DMS79 treated with DMSO at 0.1 percent for 48 hours (cell line): ENCODE data around the gene FBN3.

Experiments
- DNase-seq: peaks from one replicate; lab custom pipeline; 2025; lab: John Stamatoyannopoulos, UW

Gene FBN3

DNA sequence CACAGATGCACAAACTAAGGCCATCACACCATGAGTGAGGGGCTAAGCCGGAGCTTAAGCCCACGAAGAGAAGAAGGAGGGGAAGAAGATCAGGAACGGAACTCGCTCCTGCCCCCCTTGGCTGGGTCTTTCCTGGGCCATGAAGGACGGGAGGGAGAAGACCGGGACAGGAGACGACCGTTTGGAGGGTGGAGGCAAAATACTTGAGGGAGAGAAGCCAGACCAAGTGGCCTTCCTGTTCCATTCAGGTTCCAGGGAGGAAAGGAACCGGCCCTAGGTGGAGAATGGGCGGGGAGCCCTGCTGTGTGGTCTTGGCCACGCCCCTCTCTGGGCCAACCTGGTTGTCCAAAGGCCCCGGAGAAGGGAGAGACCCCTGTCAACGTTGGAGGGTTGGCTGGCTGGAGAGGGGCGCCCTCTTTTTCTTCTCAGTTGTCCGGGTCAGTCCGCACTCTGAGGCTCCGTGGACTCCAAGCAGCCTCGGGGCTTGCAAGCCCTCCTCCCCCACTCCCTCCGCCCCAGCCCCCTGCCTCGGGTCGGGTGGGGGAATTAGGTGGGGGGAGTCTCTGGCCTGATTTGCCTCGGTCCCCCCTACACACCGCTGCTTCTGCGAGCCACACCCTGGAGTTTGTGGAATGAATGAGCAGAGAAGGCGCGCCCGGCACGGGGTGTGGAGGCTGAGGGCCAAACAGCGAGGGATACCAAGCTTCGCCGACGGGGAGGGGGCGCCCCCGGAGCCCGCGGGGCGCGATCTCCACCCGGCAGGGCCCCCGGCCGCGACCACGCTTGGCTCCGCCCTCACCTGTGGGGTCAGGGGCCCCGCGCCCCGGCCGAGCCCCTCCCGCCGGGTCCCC, 757 bp downstream of the FBN3 start:
- peak; percentile 73 for DNase-seq

DNA sequence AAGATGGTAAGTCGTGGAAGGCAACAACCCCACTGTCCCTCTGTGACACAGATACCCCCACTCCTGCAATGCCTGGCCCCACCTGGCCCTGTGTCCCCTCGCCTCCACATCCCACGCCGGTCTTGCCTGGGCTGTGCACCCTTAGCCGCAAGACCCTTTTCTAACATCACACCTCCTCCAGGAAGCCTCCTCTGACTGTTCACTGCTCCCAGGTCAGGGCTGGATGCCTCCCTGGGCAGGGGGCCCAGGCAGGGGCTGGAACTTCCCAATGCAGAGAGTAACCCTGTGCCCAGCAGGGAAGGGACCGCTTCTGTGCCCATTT, 1.3 kb downstream of the FBN3 start:
- DNase-seq = no peak

GRCh38 chr19:8147582-8147978, 1.8 kb downstream of the FBN3 start:
- peak; percentile 88 for DNase-seq

DNA sequence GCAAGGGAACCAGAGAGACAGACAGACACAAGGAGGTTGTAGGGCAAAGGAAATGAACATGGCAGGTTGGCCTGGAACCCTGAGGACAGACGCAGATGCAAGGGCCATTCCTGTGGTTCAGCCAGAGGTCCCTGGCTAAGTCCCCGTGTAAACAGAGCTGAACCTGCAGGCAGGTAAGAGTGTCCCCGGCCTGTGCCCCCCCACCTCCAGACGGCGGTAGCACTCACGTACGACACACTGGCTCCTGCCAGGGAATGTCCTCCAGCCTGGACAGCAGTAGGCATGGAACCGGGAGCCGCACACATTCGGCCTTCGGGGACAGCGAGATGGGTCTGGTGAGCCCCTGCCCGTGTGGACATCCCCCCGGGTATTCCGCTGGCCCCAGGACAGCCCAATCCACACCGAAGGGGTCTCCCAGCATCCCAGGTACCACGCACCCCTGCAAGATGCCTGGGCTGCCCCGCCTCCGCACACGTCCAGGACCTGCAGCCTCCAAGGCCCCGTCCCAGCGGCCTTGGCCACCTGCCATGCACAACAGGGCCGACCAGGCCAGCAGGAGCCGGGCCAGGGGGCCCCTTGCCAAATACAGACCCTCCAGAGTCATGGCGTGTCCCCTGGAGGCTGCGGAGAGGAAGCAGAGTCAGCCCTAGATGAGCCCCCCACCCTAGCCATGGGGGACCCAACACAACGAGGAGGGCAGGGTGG, 2.4 kb downstream of the FBN3 start:
- peak; percentile 88 for DNase-seq

DNA sequence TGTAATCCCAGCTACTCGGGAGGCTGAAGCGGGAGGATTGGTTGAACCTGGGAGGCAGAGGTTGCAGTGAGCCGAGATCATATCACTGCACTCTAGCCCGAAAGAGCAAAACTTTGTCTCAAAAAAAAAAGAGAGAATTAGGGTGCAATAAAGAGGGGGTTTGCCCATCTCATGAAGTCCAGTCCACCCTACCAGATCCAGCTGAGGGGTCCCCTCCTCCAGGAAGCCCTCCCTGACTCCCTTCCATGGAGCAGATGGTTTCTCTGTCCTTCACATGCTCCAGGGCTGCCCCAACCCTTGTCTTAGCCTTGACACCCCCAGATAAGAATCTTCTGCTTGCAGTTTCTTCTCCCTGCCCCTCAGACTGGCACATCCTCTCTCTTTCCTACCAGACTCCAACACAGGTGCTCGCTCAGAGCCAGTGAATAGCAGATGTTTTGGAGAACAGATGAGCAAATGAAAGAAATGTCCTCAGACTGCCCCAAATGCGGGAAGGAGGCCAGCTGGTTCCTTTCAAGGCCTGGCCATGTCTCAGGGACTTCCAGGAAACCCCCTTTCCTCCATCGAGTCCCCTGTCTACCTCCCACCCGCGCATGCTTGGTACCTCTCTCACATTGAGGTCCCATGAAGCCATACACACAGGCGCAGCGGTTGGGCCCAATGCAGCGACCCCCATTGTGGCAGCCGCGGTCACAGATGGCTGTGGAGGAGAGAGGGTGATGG, 5.0 kb downstream of the FBN3 start:
- no peak for DNase-seq

DNA sequence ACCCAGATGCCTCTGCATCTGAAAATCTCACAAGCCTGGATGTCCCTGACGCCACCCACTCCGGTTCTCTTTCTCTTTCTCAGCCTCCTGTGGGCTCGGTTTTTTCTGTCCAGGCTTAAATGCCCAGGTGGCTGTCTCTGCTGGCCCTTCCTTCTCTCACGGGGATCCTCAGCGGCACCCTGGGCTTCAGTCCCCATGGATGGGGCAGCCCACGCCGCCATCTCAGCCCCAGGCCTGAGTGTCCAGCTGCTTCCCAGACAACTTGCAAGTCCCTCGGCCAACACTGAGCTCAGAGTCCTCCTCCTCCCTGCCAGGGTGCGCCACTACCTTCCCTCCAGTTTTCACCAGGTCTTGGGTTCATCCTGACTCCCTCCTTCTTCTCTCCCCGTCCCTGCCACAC, 6.4 kb downstream of the FBN3 start:
- DNase-seq = no peak

DNA sequence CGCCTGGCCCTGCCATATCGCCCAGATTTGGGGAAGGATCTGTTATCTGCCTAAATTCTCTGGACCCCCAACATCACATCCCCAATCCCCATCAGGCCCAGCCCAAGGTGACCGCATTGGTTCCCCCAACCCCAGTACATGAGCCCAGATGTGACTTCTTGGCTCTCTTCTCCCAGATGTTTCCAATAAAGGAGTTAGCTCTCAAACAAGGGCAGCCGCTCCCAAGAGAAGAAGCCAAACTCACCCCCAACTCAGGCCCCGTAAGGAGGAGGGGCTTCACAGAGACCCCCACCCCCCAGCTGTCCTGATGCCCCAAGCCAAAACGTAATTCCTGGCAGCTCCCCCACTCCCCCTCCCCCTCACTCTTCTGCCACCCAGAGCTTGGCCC, 6.9 kb downstream of the FBN3 start:
- DNase-seq = no peak

DNA sequence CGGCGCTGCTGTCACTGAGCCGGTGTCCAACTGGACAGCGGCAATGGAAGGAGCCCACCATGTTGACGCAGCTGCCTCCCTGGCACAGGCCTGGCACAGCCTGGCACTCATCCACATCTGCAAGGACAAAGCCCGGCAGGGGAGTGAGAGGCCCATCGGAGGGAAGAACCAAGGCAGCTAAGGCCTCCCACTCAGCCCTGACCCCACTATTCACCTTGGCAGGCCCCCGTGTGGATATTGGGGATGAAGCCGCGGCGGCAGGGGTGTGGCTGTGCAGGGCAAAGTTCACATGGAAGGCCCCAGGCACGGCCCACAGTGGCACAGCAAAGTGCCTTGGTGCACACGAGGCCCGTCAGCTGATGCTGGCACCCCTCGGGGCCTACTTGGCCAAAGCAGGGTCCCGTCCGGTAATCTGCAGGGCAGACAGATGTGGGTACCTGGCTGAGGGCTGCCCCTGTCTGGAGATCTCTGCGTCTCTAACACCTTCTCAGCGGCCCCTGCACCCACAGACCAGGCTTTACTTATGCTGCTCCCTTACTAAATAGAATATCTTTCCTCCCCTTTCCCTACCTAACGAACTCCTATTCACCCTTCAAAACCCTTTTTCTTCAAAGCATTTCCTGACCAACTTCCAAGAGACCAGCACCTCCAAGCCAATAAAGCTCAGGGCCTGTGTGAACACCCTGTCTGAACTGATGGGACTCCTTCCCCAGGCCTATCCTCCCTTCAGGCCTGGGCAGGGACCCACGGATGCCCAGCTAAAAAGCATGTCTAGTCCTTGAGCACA, 7.5 kb downstream of the FBN3 start:
- no peak for DNase-seq

GRCh38 chr19:8138201-8138600, 11.2 kb downstream of the FBN3 start:
- DNase-seq = no peak

DNA sequence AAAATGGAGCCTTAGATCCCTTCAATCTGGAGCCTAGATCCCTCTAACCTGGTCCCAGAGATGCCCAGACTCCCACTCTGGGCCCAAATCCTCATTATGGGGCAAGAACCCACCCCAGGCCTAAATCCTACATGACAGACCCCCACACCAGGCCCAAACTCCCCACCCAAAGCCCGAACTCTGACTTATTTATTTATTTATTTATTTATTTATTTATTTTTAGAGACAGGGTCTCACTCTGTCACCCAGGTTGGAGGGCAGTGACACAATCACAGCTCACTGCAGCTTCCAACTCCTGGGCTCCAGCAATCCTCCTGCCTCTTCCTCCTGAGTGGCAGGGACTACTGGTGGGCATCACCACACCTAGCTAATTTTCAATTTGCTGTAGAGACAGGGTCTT, 12.0 kb downstream of the FBN3 start:
- no peak for DNase-seq

DNA sequence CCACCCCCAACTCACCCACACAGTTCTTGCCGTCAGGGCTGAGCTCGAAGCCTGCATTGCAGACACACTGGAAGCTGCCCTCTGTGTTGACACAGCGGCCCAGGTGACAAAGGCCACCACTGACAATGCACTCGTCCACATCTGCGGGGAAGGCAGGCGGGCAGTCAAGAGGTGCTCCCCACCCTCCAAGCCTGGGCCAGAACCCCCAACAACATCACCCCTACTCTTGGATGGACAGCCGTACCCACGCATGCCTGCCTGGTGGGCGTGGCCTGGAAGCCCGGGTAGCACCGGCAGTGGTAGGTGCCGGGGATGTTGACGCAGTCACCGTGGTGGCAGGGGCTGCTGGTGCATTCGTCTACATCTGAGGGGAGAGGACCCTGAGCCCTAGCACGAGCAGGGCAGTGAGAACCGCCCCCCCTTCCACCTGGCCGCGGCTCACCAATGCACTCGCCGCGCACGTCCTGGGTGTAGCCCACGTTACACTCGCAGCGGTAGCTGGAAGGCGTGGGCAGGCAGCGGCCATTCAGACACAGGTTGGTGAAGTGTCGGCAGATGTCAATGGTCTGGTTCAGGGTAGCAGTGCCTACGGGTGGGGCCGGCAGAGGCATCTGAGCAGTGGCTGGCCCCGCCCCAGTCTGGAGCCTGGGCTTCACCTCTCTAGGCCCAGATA, 13.3 kb downstream of the FBN3 start:
- no peak for DNase-seq

DNA sequence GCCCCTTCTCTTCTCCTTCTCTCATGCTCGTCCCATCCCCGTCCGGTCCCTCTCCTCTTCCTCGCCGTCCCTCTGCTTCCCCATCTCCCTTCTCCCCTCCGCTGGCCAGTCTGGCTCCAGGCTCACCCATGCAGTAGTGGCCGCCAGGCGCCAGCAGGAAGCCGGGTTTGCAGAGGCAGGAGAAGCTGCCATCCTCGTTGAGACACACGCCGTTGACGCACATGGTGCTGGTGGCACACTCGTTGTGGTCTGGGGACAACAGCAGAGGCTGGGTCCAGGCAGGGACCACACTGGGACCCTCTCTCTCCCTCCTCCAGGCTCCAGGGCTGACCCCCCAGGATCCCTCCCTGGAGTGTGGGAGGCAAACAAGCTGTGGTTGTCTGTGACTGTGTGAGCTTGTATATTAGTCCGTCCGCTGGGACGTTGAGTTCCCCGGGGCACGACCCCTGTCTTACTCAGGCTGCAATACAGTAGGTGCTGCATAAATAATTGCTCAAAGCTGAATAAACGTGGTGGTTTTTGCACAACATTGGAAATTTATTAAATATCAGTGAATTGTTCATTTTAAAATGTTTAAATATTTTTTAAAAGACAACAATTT, 16.4 kb downstream of the FBN3 start:
- DNase-seq = no peak

DNA sequence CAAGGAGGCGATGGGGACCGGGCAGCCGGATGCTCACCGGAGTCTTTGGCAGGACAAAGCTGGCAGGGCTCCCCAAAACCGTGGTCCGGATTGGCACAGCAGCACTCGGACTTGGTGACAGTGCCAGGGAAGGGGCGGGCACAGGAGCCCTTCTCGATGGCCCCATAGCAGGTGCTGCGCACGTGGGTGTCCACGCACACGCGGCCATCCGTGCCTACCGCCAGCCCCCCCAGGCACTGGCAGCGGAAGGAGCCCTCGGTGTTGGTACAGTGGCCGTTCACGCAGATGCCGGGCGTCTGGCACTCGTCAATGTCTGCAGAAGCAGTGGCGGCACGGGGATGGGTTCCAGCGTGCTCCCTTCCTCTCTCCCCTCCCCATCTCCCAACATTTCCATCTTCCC, 17.9 kb downstream of the FBN3 start:
- DNase-seq = no peak

DNA sequence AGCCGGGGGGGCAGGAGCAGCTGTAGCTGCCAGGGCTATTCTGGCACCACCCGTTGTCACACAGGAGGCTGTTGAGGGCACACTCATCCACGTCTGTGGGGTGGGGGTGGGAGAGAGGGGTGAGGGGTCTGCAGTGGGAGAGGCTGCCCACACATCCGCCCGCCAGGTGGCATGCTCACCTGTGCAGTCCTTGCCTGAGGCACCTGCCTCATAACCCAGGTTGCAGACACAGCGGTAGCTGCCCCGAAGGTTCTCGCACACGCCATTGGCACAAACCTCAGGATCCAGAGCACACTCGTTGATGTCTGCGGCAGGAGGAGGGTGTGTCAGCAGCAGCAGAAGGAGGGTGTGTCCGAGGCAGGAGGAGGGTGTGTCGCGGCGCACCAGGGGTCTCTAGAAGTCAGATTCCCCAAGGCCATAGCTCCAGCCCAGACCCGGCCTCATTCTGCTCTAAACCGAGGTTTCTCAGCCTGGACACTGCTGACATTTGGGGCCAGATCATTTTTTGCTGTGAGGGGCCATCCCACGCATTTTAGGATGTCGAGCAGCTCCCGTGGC, 20.3 kb downstream of the FBN3 start:
- DNase-seq = no peak

DNA sequence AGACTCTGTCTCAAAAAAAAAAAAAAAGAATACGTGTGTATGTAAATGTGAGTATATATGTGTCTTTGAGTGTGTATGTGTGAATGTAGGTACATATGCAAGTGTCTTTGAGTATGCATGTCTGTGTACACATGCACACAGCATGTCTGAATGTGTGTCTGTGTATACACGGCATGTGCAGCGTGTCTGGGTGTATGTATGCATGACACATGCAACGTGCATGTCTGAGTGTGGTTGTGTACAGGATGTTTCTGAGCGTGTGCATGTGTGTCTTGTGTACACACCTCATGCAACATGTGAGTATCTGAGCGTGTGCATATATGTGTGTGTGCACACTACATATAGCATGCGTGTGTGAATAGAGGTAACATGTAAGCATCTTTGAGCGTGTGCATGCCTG, 20.8 kb downstream of the FBN3 start:
- DNase-seq = no peak

- no peak for DNase-seq
Observed at GRCh38 chr19:8127311-8127710, 22.1 kb downstream of the FBN3 start.

GRCh38 chr19:8126511-8126910, 22.9 kb downstream of the FBN3 start:
- DNase-seq = no peak

DNA sequence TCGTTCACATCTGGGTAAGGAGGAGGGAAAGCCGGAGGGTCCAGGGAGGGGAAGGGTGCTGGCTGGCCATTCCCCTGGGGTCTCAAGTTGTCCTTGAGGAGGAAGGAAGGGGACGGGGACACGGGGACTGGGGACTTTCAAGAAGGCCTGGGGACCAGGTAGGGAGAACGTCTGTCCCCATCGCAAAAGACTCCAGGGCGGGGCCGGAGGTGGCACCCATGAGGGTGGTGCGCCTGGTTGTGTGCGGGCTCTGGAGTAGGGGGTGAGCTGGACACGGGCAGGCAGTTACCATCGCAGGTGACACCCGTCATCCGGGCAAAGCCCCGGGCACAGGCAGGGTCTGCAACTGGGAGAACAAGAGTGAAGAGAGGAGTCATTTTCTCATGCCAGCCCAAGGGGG, 23.4 kb downstream of the FBN3 start:
- DNase-seq = no peak

GRCh38 chr19:8123683-8124082, 25.7 kb downstream of the FBN3 start:
- DNase-seq = no peak

GRCh38 chr19:8120636-8121480, 28.5 kb downstream of the FBN3 start:
- no peak for DNase-seq
